ENCODE measurements around the gene WDR89.

- TF ChIP-seq CTCF (IDR thresholded peaks at IDR 0.05) (no peak), POLR2AphosphoS5 (IDR thresholded peaks at IDR 0.05; ENCODE audit: low read depth, low read length) (no peak), ELF1 (IDR thresholded peaks at IDR 0.05) (no peak), RCOR1 (IDR thresholded peaks at IDR 0.05; ENCODE audit: low read length) (no peak), MAX (IDR thresholded peaks at IDR 0.05; ENCODE audit: low read depth) (no peak), USF2 (IDR thresholded peaks at IDR 0.05; ENCODE audit: borderline replicate concordance, low read depth, low read length) (no peak)
Measured at GRCh38 chr14:63676615-63677014, 34.9 kb upstream of the WDR89 start.

Measured in SK-N-SH (cell line).